Measurements from ENCODE around the gene FGF12.

FGF12 gene

GRCh38 chr3:192122832-192123594 lies 604.3 kb downstream of the FGF12 start:
- TF ChIP-seq CTCF (IDR thresholded peaks at IDR 0.05) = no peak

GRCh38 chr3:192121923-192122322 lies 605.4 kb downstream of the FGF12 start:
- no peak for TF ChIP-seq CTCF (IDR thresholded peaks at IDR 0.05)

DNA sequence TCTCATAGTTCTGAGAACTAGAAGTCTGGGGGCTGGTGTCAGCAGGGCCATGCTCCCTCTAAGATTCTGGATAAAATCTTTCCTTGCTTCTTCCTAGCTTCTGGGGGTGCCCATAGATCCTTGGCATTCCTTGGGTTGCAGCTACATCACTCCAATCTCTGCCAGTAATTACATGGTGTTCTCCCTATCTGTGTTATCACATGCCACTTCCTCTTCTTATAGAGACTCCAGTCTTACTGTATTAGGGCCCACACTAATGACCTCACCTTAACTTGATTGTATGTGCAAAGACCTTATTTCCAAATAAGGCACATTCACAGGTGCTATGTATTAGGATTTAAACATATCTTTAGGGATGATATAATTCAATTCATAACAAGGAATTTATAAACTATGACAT lies 618.5 kb downstream of the FGF12 start:
- TF ChIP-seq CTCF (IDR thresholded peaks at IDR 0.05) = no peak

GRCh38 chr3:192106543-192106942 lies 620.8 kb downstream of the FGF12 start:
- TF ChIP-seq CTCF (IDR thresholded peaks at IDR 0.05) = no peak

GRCh38 chr3:192092388-192093005 lies 634.8 kb downstream of the FGF12 start:
- TF ChIP-seq CTCF (IDR thresholded peaks at IDR 0.05) = no peak

DNA sequence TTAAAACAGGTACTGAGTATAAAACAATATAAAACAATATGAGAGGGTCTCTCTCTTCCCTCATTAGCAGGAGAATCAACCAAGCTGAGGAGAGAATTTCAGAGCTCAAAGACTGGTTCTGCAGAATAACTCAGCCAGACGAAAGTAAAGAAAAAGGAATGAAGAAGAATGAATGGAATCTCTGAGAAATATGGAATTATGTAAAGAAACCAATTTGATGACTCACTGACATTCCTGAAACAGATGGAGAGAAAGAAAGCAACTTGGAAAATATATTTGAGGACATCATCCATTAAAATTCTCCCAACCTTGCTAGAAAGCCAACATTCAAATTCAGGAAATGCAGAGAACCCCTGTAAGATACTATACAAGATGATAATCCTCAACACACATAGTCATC lies 635.5 kb downstream of the FGF12 start:
- no peak for TF ChIP-seq CTCF (IDR thresholded peaks at IDR 0.05)

DNA sequence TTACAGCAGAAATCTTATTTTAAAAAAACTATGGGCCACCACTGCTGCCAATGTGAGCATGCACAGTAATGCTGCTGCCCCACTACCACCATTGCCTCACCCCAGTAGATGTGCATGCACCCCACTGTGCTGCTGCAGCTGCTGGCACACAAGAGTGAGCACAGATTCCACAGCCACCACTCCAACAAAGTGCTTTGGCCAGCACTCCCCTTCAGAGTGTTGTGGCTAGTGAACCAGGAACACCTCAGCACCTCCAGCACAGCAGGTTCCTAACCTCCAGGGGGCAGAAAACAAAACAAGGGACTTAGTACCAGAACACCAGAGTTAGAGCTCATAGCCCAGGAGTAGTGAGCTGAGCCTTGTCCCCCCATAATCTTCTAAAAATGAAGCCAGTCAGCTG lies 636.8 kb downstream of the FGF12 start:
- TF ChIP-seq CTCF (IDR thresholded peaks at IDR 0.05) = no peak
